ENCODE results near the gene CTTNBP2. TPM values are rescaled to one million over a fixed set of nuclear protein-coding genes. Genes with fewer than 3 reads are reported as not detected.
"Not testable (repeated sequence)": the region's sequence is repeated elsewhere in the genome, so short reads cannot be mapped to it uniquely, and the experiment has no call there.

Gene CTTNBP2
- total RNA-seq, 1 donor from 2014 or later: not detected

GRCh38 chr7:117750612-117751563, 122.4 kb downstream of the CTTNBP2 start:
- intact Hi-C loops (cut with micrococcal nuclease): loop anchor here (1.0 to 2.0 kb wide), 3 partner anchors 354 to 445 kb away; no protein-coding TSS in a partner anchor

GRCh38 chr7:117741962-117742361, 131.3 kb downstream of the CTTNBP2 start:
- intact Hi-C loops (cut with micrococcal nuclease): no loop called here

GRCh38 chr7:117739085-117739484, 134.2 kb downstream of the CTTNBP2 start:
- intact Hi-C loops (cut with micrococcal nuclease): no loop called here

GRCh38 chr7:117737926-117738325, 135.3 kb downstream of the CTTNBP2 start:
- intact Hi-C loops (cut with micrococcal nuclease): no loop called here

- intact Hi-C loops (cut with micrococcal nuclease): no loop called here
Measured at GRCh38 chr7:117731455-117731854, 141.8 kb downstream of the CTTNBP2 start.

GRCh38 chr7:117730390-117730789, 142.9 kb downstream of the CTTNBP2 start:
- intact Hi-C loops (cut with micrococcal nuclease): no loop called here

GRCh38 chr7:117728890-117729624, 144.2 kb downstream of the CTTNBP2 start:
- intact Hi-C loops (cut with micrococcal nuclease): no loop called here

- intact Hi-C loops (cut with micrococcal nuclease): no loop called here
Measured at GRCh38 chr7:117724898-117725297, 148.3 kb downstream of the CTTNBP2 start.

- intact Hi-C loops (cut with micrococcal nuclease): loop anchor here (10.0 kb wide), 1 partner anchor 785 kb away; no protein-coding TSS in a partner anchor
Measured at GRCh38 chr7:117719377-117719776, 153.9 kb downstream of the CTTNBP2 start.

GRCh38 chr7:117718116-117718835, 155.0 kb downstream of the CTTNBP2 start:
- intact Hi-C loops (cut with micrococcal nuclease): loop anchor here (10.0 kb wide), 1 partner anchor 783 kb away; no protein-coding TSS in a partner anchor

GRCh38 chr7:117717357-117717756, 155.9 kb downstream of the CTTNBP2 start:
- intact Hi-C loops (cut with micrococcal nuclease): loop anchor here (2.0 to 10.0 kb wide), 2 partner anchors 505 to 783 kb away; no protein-coding TSS in a partner anchor

- intact Hi-C loops (cut with micrococcal nuclease): loop anchor here (2.0 to 10.0 kb wide), 2 partner anchors 504 to 782 kb away; no protein-coding TSS in a partner anchor
Measured at GRCh38 chr7:117716707-117717299, 156.4 kb downstream of the CTTNBP2 start.

- intact Hi-C loops (cut with micrococcal nuclease): loop anchor here (1.0 to 10.0 kb wide), 4 partner anchors 257 to 781 kb away; no protein-coding TSS in a partner anchor
Measured at GRCh38 chr7:117715784-117716445, 157.3 kb downstream of the CTTNBP2 start.

GRCh38 chr7:117711556-117711955, 161.7 kb downstream of the CTTNBP2 start:
- intact Hi-C loops (cut with micrococcal nuclease): loop anchor here (10.0 kb wide), 1 partner anchor 777 kb away; no protein-coding TSS in a partner anchor

- intact Hi-C loops (cut with micrococcal nuclease): not testable (repeated sequence)
Measured at GRCh38 chr7:117708173-117708572, 165.1 kb downstream of the CTTNBP2 start.

- intact Hi-C loops (cut with micrococcal nuclease): loop anchor here (2.0 kb wide), 1 partner anchor 32 kb away; no protein-coding TSS in a partner anchor
Measured at GRCh38 chr7:117707080-117707479, 166.2 kb downstream of the CTTNBP2 start.

GRCh38 chr7:117706210-117706609, 167.0 kb downstream of the CTTNBP2 start:
- intact Hi-C loops (cut with micrococcal nuclease): loop anchor here (2.0 kb wide), 1 partner anchor 31 kb away; no protein-coding TSS in a partner anchor

GRCh38 chr7:117705630-117706029, 167.6 kb downstream of the CTTNBP2 start:
- intact Hi-C loops (cut with micrococcal nuclease): loop anchor here (2.0 kb wide), 1 partner anchor 31 kb away; no protein-coding TSS in a partner anchor

GRCh38 chr7:117704063-117704462, 169.2 kb downstream of the CTTNBP2 start:
- intact Hi-C loops (cut with micrococcal nuclease): no loop called here

- intact Hi-C loops (cut with micrococcal nuclease): no loop called here
Measured at GRCh38 chr7:117698018-117698417, 175.2 kb downstream of the CTTNBP2 start.
